ENCODE data around the gene SKI.

The SKI gene

DNA sequence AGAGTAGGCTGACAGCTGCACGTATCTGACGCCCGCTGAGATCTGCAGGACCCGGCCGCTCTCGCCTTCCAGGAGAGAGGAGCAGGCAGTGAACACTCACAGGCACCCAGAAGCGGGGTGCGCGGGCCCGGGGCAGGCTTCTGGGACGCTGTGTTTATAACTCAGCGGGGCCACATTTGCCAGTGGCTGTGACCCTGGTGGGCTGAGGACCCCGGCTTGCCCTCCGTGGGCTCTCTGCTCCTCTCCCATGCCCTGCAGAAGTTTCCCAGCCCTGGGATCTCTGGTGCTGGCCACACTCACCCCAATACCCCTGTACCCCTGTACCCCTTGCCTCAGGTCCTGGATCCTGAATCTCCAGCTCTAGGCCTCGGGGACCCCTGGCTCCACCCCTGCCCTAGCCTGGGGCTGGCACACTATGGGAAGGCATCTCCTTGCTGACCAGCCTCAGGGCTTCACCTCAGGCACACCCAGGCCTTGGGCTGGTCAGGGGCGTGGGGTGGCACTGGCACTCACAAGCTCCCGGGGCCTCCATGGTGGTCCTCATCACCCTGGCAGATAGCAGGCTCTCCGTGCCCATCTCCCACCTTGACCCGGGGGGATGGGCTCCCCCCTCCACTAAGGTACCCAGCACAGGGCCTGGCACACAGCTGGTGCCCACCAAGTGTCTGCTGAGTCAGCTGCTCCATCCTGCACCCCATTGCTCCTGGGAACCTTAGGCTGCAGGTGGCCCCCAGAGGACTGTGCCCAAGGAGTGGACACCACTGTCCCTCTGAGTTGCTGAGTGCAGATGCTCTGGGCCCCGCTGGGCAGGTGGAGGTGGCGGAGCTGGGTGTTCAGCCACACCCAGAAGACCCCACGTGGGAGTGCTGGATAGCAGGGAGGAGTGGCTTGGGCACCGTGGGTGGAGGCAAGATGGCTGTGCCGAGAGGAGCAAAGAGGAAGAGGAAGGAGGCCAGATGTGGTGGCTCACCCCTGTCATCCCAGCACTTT is 130.8 kb downstream of the SKI start:
- H3K27me3 ChIP-seq (ENCODE audit: control insufficient read depth, insufficient read depth, low read length) = no peaks in the 10 kb centered on the region
- H3K4me3 ChIP-seq (ENCODE audit: low read length) = no peak overlapping the region
- no peak overlapping the region for H3K4me2 ChIP-seq (ENCODE audit: low read length)
- H3K9ac ChIP-seq (ENCODE audit: low read depth, low read length) = no peak overlapping the region
- H3K9me3 ChIP-seq (replicated peaks; ENCODE audit: low read length) = no peaks in the 10 kb centered on the region
- no peaks in the 10 kb centered on the region for H3K36me3 ChIP-seq (ENCODE audit: insufficient read depth, low read length)
- peaks cover 7% of the 10 kb centered on the region for H3K4me1 ChIP-seq (ENCODE audit: control insufficient read depth, insufficient read depth, low read length)
